Measurements from ENCODE around the gene ITPKB. TPM values are rescaled to one million over a fixed set of nuclear protein-coding genes. Genes with fewer than 3 reads are reported as not detected.

Gene ITPKB
- total RNA-seq, 1 experiment from 2014 or later: 17.7 TPM

GRCh38 chr1:226728448-226728847 lies 10.6 kb downstream of the ITPKB start:
- no peaks in the 10 kb centered on the region for H3K27me3 ChIP-seq (ENCODE audit: low read length)
- no peak overlapping the region for H2AFZ ChIP-seq (ENCODE audit: low read length)
- H3K79me2 ChIP-seq (ENCODE audit: low read length): peaks cover 58% of the 10 kb centered on the region
- CTCF ChIA-PET: no interaction called here
- no peak for DNase-seq
- peaks cover 9% of the 10 kb centered on the region for H3K4me1 ChIP-seq (ENCODE audit: insufficient read depth, low read length)
- no peak overlapping the region for H3K9ac ChIP-seq (ENCODE audit: low read length)
- H3K27ac ChIP-seq (ENCODE audit: low read length): no peak overlapping the region
- intact Hi-C loops (cut with micrococcal nuclease): no loop called here
- no peak overlapping the region for H3K4me2 ChIP-seq (ENCODE audit: low read length)
- POLR2A ChIA-PET (ENCODE audit: unreplicated experiment): no interaction called here
- BruUV-seq (replicated peaks): no TSS peak
- H3K4me3 ChIP-seq (ENCODE audit: low read length): no peak overlapping the region
- no peaks in the 10 kb centered on the region for H3F3A ChIP-seq (ENCODE audit: low read length, unreplicated experiment)
- ATAC-seq: no peak
- no peaks in the 10 kb centered on the region for H4K20me1 ChIP-seq (ENCODE audit: low read length)
- TF ChIP-seq, protein P1, sequence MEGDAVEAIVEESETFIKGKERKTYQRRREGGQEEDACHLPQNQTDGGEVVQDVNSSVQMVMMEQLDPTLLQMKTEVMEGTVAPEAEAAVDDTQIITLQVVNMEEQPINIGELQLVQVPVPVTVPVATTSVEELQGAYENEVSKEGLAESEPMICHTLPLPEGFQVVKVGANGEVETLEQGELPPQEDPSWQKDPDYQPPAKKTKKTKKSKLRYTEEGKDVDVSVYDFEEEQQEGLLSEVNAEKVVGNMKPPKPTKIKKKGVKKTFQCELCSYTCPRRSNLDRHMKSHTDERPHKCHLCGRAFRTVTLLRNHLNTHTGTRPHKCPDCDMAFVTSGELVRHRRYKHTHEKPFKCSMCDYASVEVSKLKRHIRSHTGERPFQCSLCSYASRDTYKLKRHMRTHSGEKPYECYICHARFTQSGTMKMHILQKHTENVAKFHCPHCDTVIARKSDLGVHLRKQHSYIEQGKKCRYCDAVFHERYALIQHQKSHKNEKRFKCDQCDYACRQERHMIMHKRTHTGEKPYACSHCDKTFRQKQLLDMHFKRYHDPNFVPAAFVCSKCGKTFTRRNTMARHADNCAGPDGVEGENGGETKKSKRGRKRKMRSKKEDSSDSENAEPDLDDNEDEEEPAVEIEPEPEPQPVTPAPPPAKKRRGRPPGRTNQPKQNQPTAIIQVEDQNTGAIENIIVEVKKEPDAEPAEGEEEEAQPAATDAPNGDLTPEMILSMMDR (conservative IDR thresholded peaks at IDR 0.05; ENCODE audit: low read depth, low read length): no peak
- TF ChIP-seq EZH2phosphoT487 (IDR thresholded peaks at IDR 0.05; ENCODE audit: borderline replicate concordance, low read length) (no peak), EZH2 (IDR thresholded peaks at IDR 0.05; ENCODE audit: low read length, unreplicated experiment) (no peak)
- no peaks in the 10 kb centered on the region for H3K9me2 ChIP-seq (replicated peaks; ENCODE audit: low read length)
- H3K9me3 ChIP-seq (ENCODE audit: low read length): no peaks in the 10 kb centered on the region
- H3K36me3 ChIP-seq (ENCODE audit: low read depth, low read length): peaks cover 8% of the 10 kb centered on the region; the same call in 1 of the 2 replicates

- no TSS peak for BruUV-seq (replicated peaks)
- POLR2A ChIA-PET (ENCODE audit: unreplicated experiment): no interaction called here
- no peak for ATAC-seq
These were observed 13.2 kb downstream of the ITPKB start for GRCh38 chr1:226725897-226726267.

More at GRCh38 chr1:226725897-226726267, 13.2 kb downstream of the ITPKB start:
- no peaks in the 10 kb centered on the region for H3K9me2 ChIP-seq (replicated peaks; ENCODE audit: low read length)
- H3K4me2 ChIP-seq (ENCODE audit: low read length): no peak overlapping the region
- peaks cover 11% of the 10 kb centered on the region for H3K4me1 ChIP-seq (ENCODE audit: insufficient read depth, low read length)
- no peaks in the 10 kb centered on the region for H3K9me3 ChIP-seq (ENCODE audit: low read length)
- H3K27ac ChIP-seq (ENCODE audit: low read length): no peak overlapping the region
- H3F3A ChIP-seq (ENCODE audit: low read length, unreplicated experiment): no peaks in the 10 kb centered on the region
- peaks cover 3% of the 10 kb centered on the region; the same call in 1 of the 2 replicates for H3K36me3 ChIP-seq (ENCODE audit: low read depth, low read length)
- CTCF ChIA-PET: no interaction called here
- H3K4me3 ChIP-seq (ENCODE audit: low read length): no peak overlapping the region
- TF ChIP-seq EZH2 (IDR thresholded peaks at IDR 0.05; ENCODE audit: low read length, unreplicated experiment) (no peak), EZH2phosphoT487 (IDR thresholded peaks at IDR 0.05; ENCODE audit: borderline replicate concordance, low read length) (no peak)
- TF ChIP-seq, protein P1 (conservative IDR thresholded peaks at IDR 0.05; ENCODE audit: low read depth, low read length): no peak
- H4K20me1 ChIP-seq (ENCODE audit: low read length): no peaks in the 10 kb centered on the region
- no peak overlapping the region for H2AFZ ChIP-seq (ENCODE audit: low read length)
- no peak for DNase-seq
- no peak overlapping the region for H3K9ac ChIP-seq (ENCODE audit: low read length)
- no peaks in the 10 kb centered on the region for H3K27me3 ChIP-seq (ENCODE audit: low read length)
- intact Hi-C loops (cut with micrococcal nuclease): no loop called here
- H3K79me2 ChIP-seq (ENCODE audit: low read length): peaks cover 39% of the 10 kb centered on the region

Data from PC-3 (cell line).